IMR-90 (cell line): ENCODE measurements around the gene DMRT3. TPM values are rescaled to one million over a fixed set of nuclear protein-coding genes. Genes with fewer than 3 reads are reported as not detected.

Experiments
- ATAC-seq: fragments of 200-7000 bp; cut with Tn5 transposase; 2 replicates; pipeline ENCODE4 v1.9.1; 2020; ENCODE audit warnings: low read depth, mild to moderate bottlenecking, moderate library complexity
- BruUV-seq: library from RNA; stranded (reverse); fragments of 400-500 nt; replicated peaks from 2 replicates; lab custom pipeline; 2021; lab: Mats Ljungman, UMichigan
- CTCF ChIA-PET: fragments of 300-600 bp; formaldehyde crosslinking; extraction: SDS; loops from one replicate; lab custom pipeline; 2021; ENCODE audit warnings: antibody characterized with exemption; lab: Yijun Ruan, JAX
- POLR2A ChIA-PET: fragments of 300-600 bp; sonication (Branson Sonifier 250); formaldehyde crosslinking; loops from one replicate; lab custom pipeline; 2022; ENCODE audit warnings: antibody characterized with exemption; ENCODE audit not compliant: unreplicated experiment; lab: Charles Lee
- DNase-seq: peaks from one replicate; pipeline ENCODE4 v3.0.0; 2013
- H2AFZ ChIP-seq: replicated peaks from 2 replicates; pipeline ENCODE3; 2013; ENCODE audit warnings: low read length, mild to moderate bottlenecking; ENCODE audit not compliant: poor library complexity
- H2AK5ac ChIP-seq: 2 replicates; pipeline ENCODE4 v1.6.1; 2013; ENCODE audit warnings: low read depth, low read length, inconsistent platforms
- H2AK9ac ChIP-seq: replicated peaks from 2 replicates; pipeline ENCODE3; 2013; ENCODE audit warnings: mild to moderate bottlenecking, low read depth, low read length, moderate library complexity; ENCODE audit not compliant: poor library complexity
- H2BK120ac ChIP-seq: 2 replicates; pipeline ENCODE4 v1.6.1; 2013; ENCODE audit warnings: low read depth, low read length, inconsistent platforms
- H2BK15ac ChIP-seq: 3 replicates; pipeline ENCODE4 v1.6.1; 2013; ENCODE audit warnings: low read depth, low read length, inconsistent platforms
- H2BK20ac ChIP-seq: 2 replicates; pipeline ENCODE4 v1.6.1; 2013; ENCODE audit warnings: low read depth, mild to moderate bottlenecking, inconsistent platforms, low read length, moderate library complexity
- H2BK5ac ChIP-seq: 2 replicates; pipeline ENCODE4 v1.6.1; 2013; ENCODE audit warnings: mild to moderate bottlenecking, low read depth, low read length, inconsistent platforms; ENCODE audit not compliant: poor library complexity, severe bottlenecking
- H3K14ac ChIP-seq: replicated peaks from 2 replicates; pipeline ENCODE4 v1.6.1; 2013; ENCODE audit warnings: low read depth, low read length, inconsistent platforms
- H3K18ac ChIP-seq: 2 replicates; pipeline ENCODE4 v1.6.1; 2013; ENCODE audit warnings: low read depth, low read length, control low read depth
- H3K23ac ChIP-seq: 2 replicates; pipeline ENCODE4 v1.6.1; 2013; ENCODE audit warnings: low read depth, low read length, inconsistent platforms
- H3K27ac ChIP-seq: 2 replicates; pipeline ENCODE4 v1.5.1; 2013; ENCODE audit warnings: mild to moderate bottlenecking, control low read depth, low read length; ENCODE audit not compliant: insufficient read depth
- H3K27me3 ChIP-seq: 2 replicates; pipeline ENCODE4 v1.6.1; 2013; ENCODE audit warnings: low read length; ENCODE audit not compliant: control insufficient read depth, insufficient read depth
- H3K36me3 ChIP-seq: 2 replicates; pipeline ENCODE4 v1.6.1; 2013; ENCODE audit warnings: low read length, mixed read lengths; ENCODE audit not compliant: control insufficient read depth, insufficient read depth
- H3K4ac ChIP-seq: 2 replicates; pipeline ENCODE4 v1.6.1; 2013; ENCODE audit warnings: low read depth, low read length, inconsistent platforms
- H3K4me1 ChIP-seq: 2 replicates; pipeline ENCODE4 v1.6.1; 2013; ENCODE audit warnings: low read length, mixed read lengths; ENCODE audit not compliant: control insufficient read depth, insufficient read depth
- H3K4me2 ChIP-seq: 2 replicates; pipeline ENCODE4 v1.6.1; 2013; ENCODE audit warnings: low read depth, mild to moderate bottlenecking, control low read depth, low read length, moderate library complexity
- H3K4me3 ChIP-seq: 2 replicates; pipeline ENCODE4 v1.5.1; 2013; ENCODE audit warnings: low read depth, mild to moderate bottlenecking, control low read depth, low read length, moderate library complexity; ENCODE audit not compliant: insufficient read depth
- H3K56ac ChIP-seq: 2 replicates; pipeline ENCODE4 v1.6.1; 2013; ENCODE audit warnings: low read length, inconsistent platforms; ENCODE audit not compliant: insufficient read depth; ENCODE audit errors: extremely low read depth
- H3K79me1 ChIP-seq, 2 experiments: 2 replicates each; pipeline ENCODE4 v1.6.1; 2013; ENCODE audit warnings: low read length in 2 of 2, inconsistent platforms in 1 of 2, low read depth in 1 of 2
- H3K9ac ChIP-seq: 2 replicates; pipeline ENCODE4 v1.6.1; 2013; ENCODE audit warnings: low read depth, low read length, control low read depth
- H3K9me1 ChIP-seq: 2 replicates; pipeline ENCODE4 v1.6.1; 2013; ENCODE audit warnings: low read length, inconsistent platforms; ENCODE audit not compliant: insufficient read depth
- H3K9me3 ChIP-seq: 2 replicates; pipeline ENCODE4 v1.6.1; 2013; ENCODE audit warnings: low read length; ENCODE audit not compliant: control insufficient read depth, insufficient read depth
- H4K20me1 ChIP-seq: 2 replicates; pipeline ENCODE4 v1.6.1; 2013; ENCODE audit warnings: low read length, inconsistent platforms; ENCODE audit not compliant: insufficient read depth
- H4K5ac ChIP-seq: 2 replicates; pipeline ENCODE4 v1.6.1; 2013; ENCODE audit warnings: mild to moderate bottlenecking, low read depth, low read length, control low read depth
- H4K8ac ChIP-seq, 2 experiments: 2 replicates each; pipeline ENCODE4 v1.6.1; 2013; ENCODE audit warnings: low read depth in 2 of 2, low read length in 2 of 2, control low read depth in 1 of 2, inconsistent platforms in 1 of 2
- H4K91ac ChIP-seq: 2 replicates; pipeline ENCODE4 v1.6.1; 2013; ENCODE audit warnings: low read depth, low read length, inconsistent platforms; ENCODE audit not compliant: insufficient read depth
- BHLHE40 ChIP-seq: fragments of 150-350 bp; IDR thresholded peaks from 2 replicates; pipeline ENCODE4 v1.6.1; 2016; ENCODE audit warnings: mild to moderate bottlenecking, low read depth, low read length
- CEBPB ChIP-seq: IDR thresholded peaks from 2 replicates; pipeline ENCODE4 v1.6.1; 2012; ENCODE audit warnings: low read depth, low read length, improper control_type of control experiment
- CHD1 ChIP-seq: IDR thresholded peaks from 2 replicates; pipeline ENCODE4 v1.6.1; 2012; ENCODE audit warnings: low read depth, low read length, improper control_type of control experiment
- CTCF ChIP-seq: conservative IDR thresholded peaks from 2 replicates; pipeline ENCODE4 v1.5.1; 2012; ENCODE audit warnings: mild to moderate bottlenecking, low read depth, low read length, improper control_type of control experiment
- ELK1 ChIP-seq: fragments of 150-350 bp; IDR thresholded peaks from 2 replicates; pipeline ENCODE4 v1.6.1; 2016; ENCODE audit warnings: low read depth, mild to moderate bottlenecking, low read length, moderate library complexity, borderline replicate concordance
- FOS ChIP-seq: fragments of 150-350 bp; IDR thresholded peaks from 2 replicates; pipeline ENCODE4 v1.6.1; 2016; ENCODE audit warnings: low read depth, low read length
- MAFK ChIP-seq: IDR thresholded peaks from 2 replicates; pipeline ENCODE4 v1.6.1; 2012; ENCODE audit warnings: low read depth, low read length, improper control_type of control experiment
- MAZ ChIP-seq: IDR thresholded peaks from 2 replicates; pipeline ENCODE4 v1.6.1; 2012; ENCODE audit warnings: low read depth, mild to moderate bottlenecking, low read length, improper control_type of control experiment, moderate library complexity, borderline replicate concordance
- MXI1 ChIP-seq: IDR thresholded peaks from 2 replicates; pipeline ENCODE4 v1.6.1; 2012; ENCODE audit warnings: low read depth, mild to moderate bottlenecking, low read length, moderate library complexity, borderline replicate concordance
- NFE2L2 ChIP-seq: fragments of 150-350 bp; IDR thresholded peaks from 2 replicates; pipeline ENCODE4 v1.6.1; 2016; ENCODE audit warnings: low read depth, mild to moderate bottlenecking, low read length
- POLR2A ChIP-seq: IDR thresholded peaks from 2 replicates; pipeline ENCODE4 v1.6.1; 2012; ENCODE audit warnings: mild to moderate bottlenecking, low read depth, low read length
- RAD21 ChIP-seq: IDR thresholded peaks from 2 replicates; pipeline ENCODE4 v1.6.1; 2012; ENCODE audit warnings: low read length, improper control_type of control experiment
- RCOR1 ChIP-seq: IDR thresholded peaks from 2 replicates; pipeline ENCODE4 v1.6.1; 2012; ENCODE audit warnings: mild to moderate bottlenecking, low read length, improper control_type of control experiment; ENCODE audit not compliant: insufficient replicate concordance
- RFX5 ChIP-seq: IDR thresholded peaks from 2 replicates; pipeline ENCODE4 v1.8.0; 2012; ENCODE audit warnings: low read depth, mild to moderate bottlenecking, low read length, moderate library complexity
- SMC3 ChIP-seq: fragments of 150-350 bp; IDR thresholded peaks from 2 replicates; pipeline ENCODE4 v1.6.1; 2016; ENCODE audit warnings: low read depth, mild to moderate bottlenecking, antibody characterized with exemption, low read length, moderate library complexity
- USF2 ChIP-seq: fragments of 150-350 bp; IDR thresholded peaks from 2 replicates; pipeline ENCODE4 v1.6.1; 2017; ENCODE audit warnings: mild to moderate bottlenecking, antibody characterized with exemption, low read length, low read depth
- WGBS, 2 experiments: methylation state at CpG; one replicate each; pipeline versions ENCODE4 v1.1.5 to v1.1.7; 2013; ENCODE audit warnings: missing lambda C conversion rate in 2 of 2; ENCODE audit not compliant: insufficient read length in 1 of 2; ENCODE audit errors: extremely low coverage in 2 of 2; 5-methylcytosine and 5-hydroxymethylcytosine counted together
- dilution Hi-C: fragments of 300-500 bp; cut with HindIII; formaldehyde crosslinking; loops from one replicate; pipeline ENCODE4 v1.14.3; 2018; ENCODE audit warnings: low sequenced_read_pairs; ENCODE audit not compliant: unreplicated experiment
- in situ Hi-C: fragments of 300-500 bp; cut with MboI; formaldehyde crosslinking; loops from 3 replicates; pipeline ENCODE4 v1.14.3; 2019; ENCODE audit warnings: low sequenced_read_pairs, inconsistent platforms, mixed read lengths
- intact Hi-C: fragments of 100-400 bp; cut with micrococcal nuclease; formaldehyde crosslinking; loops from 2 replicates; pipeline ENCODE4 v1.10.0; 2022
- polyA plus RNA-seq, 3 experiments: library from polyadenylated mRNA; depleted of rRNA; stranded (reverse); fragments of >200 nt; gene quantifications; 2 replicates each; pipeline ENCODE4 v1.2.3, GENCODE V29; 2012; ENCODE audit warnings: low replicate concordance in 1 of 3
- total RNA-seq: library from RNA; depleted of rRNA; stranded (reverse); fragments of >200 nt; gene quantifications from 2 replicates; pipeline ENCODE4 v1.2.3, GENCODE V29; 2012

Gene DMRT3
- total and polyA plus RNA-seq, 2 of the 4 experiments (the other 2 are of a cell fraction) = not detected

- no peak overlapping the region for H3K14ac ChIP-seq
- no peak overlapping the region for H4K5ac ChIP-seq
- no peak overlapping the region for H3K27ac ChIP-seq
- no peak overlapping the region for H3K18ac ChIP-seq
- no peak for DNase-seq
- no peak overlapping the region for H2AK9ac ChIP-seq
- dilution Hi-C loops (no loop called here), intact Hi-C loops (no loop called here), in situ Hi-C loops (no loop called here)
- no peak overlapping the region for H3K9ac ChIP-seq
- no peaks in the 10 kb centered on the region for H3K4me1 ChIP-seq
- no peak for ATAC-seq
- H3K9me1 ChIP-seq = no peaks in the 10 kb centered on the region
- H3K27me3 ChIP-seq = no peaks in the 10 kb centered on the region
- no TSS peak for BruUV-seq
- no peaks in the 10 kb centered on the region for H3K79me1 ChIP-seq
- H3K36me3 ChIP-seq = no peaks in the 10 kb centered on the region
- WGBS, 2 experiments = no CpG with 5 or more reads among the region's 6 CpGs
- H2AFZ ChIP-seq = no peak overlapping the region
- no peak overlapping the region for H3K56ac ChIP-seq
- no peak overlapping the region for H3K23ac ChIP-seq
- no peak overlapping the region for H3K4me2 ChIP-seq
- ChIA-PET CTCF (no interaction called here), POLR2A (no interaction called here)
- H2BK15ac ChIP-seq = no peak overlapping the region
- no peak overlapping the region for H3K4me3 ChIP-seq
- H2BK120ac ChIP-seq = no peak overlapping the region
- H2BK20ac ChIP-seq = no peak overlapping the region
- H3K9me3 ChIP-seq = no peaks in the 10 kb centered on the region
- H3K4ac ChIP-seq = no peak overlapping the region
- H4K8ac ChIP-seq = no peak overlapping the region
- no peak overlapping the region for H4K91ac ChIP-seq
- H2BK5ac ChIP-seq = no peak overlapping the region
- no peaks in the 10 kb centered on the region for H4K20me1 ChIP-seq
- no peak overlapping the region for H2AK5ac ChIP-seq
- TF ChIP-seq SMC3 (no peak), RFX5 (no peak), CEBPB (no peak), USF2 (no peak), POLR2A (no peak), RAD21 (no peak), MXI1 (no peak), MAZ (no peak), CTCF (no peak), RCOR1 (no peak), CHD1 (no peak), BHLHE40 (no peak), ELK1 (no peak), NFE2L2 (no peak), FOS (no peak), MAFK (no peak)
These were observed 33.5 kb upstream of the DMRT3 start for GRCh38 chr9:942805-943580.
